Suprapubic skin (tissue), 4 donors: Measurements from ENCODE around the gene KRTAP10-5.

ENCODE experiments used
- CTCF ChIP-seq, 2 donors: fragments of 200-600 bp in 1 of 2; fragments of 450-650 bp in 1 of 2; sonication (generic) in 1 of 2; IDR thresholded peaks; one replicate each; pipeline ENCODE4 v1.5.1; 2016 to 2019; ENCODE audit warnings: antibody characterized with exemption in 2 of 2, mild to moderate bottlenecking in 1 of 2, moderate library complexity in 1 of 2
- POLR2A ChIP-seq, 2 donors: fragments of 450-650 bp; IDR thresholded peaks; one replicate each; pipeline ENCODE4 v1.6.1; 2017; ENCODE audit warnings: antibody characterized with exemption in 2 of 2, mild to moderate bottlenecking in 2 of 2, moderate library complexity in 2 of 2
- POLR2AphosphoS5 ChIP-seq, 3 donors: sonication (generic); formaldehyde crosslinking; IDR thresholded peaks; one replicate each; pipeline ENCODE4 v1.6.1; 2017; ENCODE audit warnings: antibody characterized with exemption in 3 of 3

GRCh38 chr21:44539991-44540666 is 40.3 kb downstream of the KRTAP10-5 start, which contains the start of gene KRTAP10-1:
- TF ChIP-seq POLR2AphosphoS5 (IDR thresholded peaks at IDR 0.05) (no peak), CTCF (IDR thresholded peaks at IDR 0.05) (no peak), POLR2A (IDR thresholded peaks at IDR 0.05) (no peak)
